Pons (tissue), 1 donor: ENCODE results near the gene FNIP1.
"Not testable (repeated sequence)": the region's sequence is repeated elsewhere in the genome, so short reads cannot be mapped to it uniquely, and the experiment has no call there.

Experiments used
- DNase-seq: peaks from one replicate; pipeline ENCODE4 v3.0.0-alpha.2; 2016; ENCODE audit warnings: low spot score

Gene FNIP1

DNA sequence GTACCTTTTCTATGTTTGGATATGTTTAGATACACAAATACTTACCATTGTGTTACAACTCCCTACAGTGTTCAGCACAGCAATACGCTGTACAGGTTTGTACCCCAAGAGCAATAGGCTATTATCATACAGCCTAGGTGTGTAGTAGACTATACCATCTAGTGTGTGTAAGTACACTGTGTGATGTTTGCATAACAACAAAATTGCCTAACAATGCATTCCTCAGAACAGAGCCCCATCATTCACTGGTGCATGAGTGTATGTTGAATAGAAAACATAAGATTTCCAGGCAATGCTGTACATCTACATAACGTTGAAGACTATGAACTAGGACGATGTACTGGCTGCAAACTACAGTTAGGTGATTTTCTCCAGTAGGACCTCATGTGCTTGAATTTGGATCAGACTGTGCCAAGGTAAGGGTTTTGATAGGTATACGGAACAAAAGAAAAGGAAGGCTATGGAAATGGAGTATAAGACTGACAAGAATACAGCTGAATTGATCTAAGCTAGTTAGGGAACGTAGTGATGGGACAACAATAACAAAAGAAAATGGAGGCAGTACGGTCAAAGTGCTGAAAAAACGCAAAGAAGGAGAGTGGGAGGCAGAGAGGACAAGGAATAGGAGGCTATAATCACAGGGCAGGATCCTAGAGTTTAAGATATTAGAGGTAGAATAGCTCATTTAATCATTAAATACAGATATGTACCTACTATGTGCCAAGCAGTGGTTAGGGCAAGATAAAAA is 46.9 kb downstream of the FNIP1 start:
- DNase-seq, result no peak

DNA sequence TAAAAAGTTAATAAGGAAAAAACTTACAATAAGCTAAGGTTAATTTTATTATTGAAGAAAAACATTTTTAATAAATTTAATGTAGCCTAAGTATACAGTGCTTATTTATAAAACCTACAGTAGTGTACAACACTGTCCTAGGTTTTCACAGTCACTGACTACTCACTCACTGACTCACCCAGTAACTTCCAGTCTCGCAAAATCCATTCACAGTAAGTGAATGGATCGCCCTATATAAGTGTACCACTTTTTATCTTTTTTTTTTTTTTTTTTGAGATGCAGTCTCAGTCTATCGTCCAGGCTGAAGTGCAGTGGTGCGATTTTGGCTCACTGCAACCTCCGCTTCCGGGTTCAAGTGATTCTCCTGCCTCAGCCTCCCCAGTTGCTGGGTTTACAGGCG is 47.7 kb downstream of the FNIP1 start:
- DNase-seq, result no peak

DNA sequence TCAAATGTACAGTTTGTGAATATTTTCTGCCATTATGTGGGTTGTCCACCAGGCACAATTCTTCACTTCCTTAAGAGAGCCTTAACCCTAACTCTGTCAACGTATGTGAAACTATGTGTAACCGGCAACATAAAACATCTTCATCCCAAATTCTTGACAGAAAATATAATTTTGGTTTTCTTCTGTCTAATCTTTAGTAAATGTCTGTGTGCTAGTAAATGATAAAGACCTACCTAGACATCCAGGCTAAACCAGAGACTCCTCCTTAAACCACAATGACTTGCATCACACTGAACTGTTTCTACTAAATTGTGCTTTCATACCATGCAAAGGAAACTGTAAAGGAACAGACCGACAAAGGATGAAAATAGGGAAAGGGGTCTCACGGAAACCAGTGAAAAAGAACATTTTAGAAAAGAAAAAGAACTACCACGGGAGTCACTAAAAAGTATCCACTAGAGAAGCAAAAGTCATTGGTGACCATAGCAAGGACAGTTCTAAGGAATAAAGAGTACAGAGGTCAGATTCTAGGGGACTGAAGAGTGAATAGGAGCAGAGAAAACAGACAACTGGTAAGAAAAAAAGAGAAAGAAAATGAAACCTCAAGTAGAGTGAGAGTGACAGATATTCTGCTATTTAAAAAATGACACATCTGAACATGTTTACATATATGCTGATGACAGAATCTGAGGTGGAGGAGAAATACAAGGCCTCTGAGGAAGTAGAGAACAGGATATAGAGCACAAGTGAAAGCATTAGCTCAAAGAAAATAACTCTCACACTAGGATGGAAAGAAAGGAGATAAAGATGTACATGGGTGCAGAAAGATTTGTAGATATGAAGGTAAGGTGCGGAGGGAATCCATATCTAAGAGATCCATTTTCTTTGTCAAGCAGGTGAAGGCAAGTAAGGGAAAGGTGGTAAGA is 49.4 kb downstream of the FNIP1 start:
- DNase-seq, result no peak

DNA sequence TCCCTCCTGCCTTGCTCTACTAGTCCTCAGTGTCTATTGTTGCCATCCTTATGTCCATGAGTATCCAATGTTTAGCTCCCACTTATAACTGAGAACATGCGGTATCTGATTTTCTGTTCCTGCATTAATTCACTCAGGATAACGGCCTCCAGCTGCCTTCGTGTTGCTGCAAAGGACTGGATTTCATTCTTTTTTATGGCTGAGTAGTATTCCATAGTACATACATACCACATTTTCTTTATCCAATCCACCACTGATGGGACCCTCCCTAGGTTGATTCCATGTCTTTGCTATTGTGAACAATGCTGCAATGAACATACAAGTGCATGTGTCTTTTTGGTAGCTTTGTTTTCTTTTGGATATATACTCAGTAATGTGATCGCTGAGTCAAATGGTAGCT is 50.4 kb downstream of the FNIP1 start:
- DNase-seq, result no peak

DNA sequence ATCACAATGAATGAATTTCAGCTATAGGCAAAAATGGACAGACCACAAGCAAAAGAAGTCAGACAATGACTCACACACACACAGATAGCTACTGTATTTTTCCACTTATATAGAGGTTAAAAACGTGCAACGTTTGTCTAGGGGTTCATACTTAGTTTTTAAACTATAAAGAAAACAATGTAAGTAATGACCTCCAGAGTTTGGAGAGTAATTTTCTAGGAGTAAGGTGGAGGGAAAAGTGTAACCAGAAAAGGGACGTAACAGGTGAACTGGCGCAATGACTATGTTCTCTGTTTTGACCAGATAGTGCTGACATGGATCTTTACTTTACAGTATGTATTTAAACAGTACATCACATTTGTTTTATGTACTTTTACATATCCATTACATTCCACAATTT is 51.1 kb downstream of the FNIP1 start:
- no peak for DNase-seq

DNA sequence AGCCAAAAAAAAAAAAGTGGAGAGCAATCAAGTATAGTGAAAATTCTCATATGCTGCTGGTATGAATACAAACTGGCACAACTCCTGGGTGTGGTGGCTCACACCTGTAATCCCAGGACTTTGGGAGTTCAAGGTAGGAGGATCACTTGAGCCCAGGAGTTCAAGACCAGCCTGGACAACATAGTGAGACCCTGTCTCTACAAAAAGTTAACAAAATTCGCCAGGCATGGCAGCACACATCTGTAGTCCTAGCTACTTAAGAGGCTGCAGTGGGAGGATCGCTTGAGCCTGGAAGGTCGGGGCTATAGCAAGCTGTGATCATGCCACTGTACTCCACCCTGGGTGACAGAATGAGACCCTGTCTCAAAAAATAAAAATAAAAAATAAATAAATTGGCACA is 51.7 kb downstream of the FNIP1 start:
- no peak for DNase-seq

DNA sequence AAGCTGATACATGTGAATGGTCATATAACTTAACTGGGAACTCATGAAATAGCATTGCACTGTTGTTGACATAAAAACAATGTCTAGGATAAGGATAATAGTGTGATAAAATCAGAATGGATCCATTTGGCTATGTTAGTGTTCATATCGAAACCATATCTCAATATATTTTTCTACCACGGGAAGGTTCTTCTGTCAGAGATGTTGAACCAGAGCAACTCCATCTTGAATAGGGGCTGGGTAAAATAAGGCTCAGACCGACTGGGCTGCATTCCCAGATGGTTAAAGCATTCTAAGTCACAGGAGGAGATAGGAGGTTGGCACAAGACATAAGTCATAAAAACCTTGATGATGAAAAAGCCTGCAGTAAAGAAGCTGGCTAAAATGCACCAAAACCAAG is 56.3 kb downstream of the FNIP1 start:
- no peak for DNase-seq

DNA sequence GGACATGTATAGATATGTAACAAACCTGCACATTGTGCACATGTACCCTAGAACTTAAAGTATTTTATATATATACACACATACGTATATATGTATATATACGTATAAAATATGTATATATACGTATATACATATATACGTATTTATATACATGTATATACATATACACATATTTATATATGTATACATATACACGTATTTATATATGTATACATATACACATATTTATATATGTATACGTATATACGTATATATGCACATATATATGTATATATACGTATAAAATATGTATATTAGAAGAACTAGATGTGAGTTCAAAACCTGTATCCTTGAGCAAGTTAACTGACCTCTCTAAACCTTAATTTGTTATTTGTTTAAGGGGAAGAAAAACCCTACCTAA is 61.4 kb downstream of the FNIP1 start:
- no peak for DNase-seq

DNA sequence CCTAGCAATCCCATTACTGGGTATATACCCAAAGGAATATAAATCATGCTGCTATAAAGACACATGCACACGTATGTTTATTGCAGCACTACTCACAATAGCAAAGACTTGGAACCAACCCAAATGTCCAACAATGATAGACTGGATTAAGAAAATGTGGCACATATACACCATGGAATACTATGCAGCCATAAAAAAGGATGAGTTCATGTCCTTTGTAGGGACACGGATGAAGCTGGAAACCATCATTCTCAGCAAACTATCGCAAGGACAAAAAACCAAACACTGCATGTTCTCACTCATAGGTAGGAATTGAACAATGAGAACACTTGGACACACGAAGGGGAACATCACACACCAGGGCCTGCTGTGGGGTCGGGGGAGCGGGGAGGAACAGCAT is 61.9 kb downstream of the FNIP1 start:
- DNase-seq, result not testable (repeated sequence)

DNA sequence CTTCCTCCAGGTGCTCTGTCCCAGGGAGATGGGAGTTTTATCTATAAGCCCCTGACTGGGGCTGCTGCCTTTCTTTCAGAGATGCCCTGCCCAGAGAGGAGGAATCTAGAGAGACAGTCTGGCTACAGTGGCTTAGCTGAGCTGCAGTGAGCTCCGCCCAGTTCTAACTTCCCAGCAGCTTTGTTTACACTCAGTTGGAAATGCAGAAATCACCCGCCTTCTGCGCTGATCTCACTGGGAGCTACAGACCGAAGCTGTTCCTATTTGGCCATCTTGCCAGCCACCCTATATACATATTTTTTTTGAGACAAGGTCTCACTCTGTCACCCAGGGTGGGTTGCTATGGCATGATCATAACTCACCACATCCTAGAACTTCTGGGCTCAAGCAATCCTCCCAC is 67.5 kb downstream of the FNIP1 start:
- DNase-seq, result not testable (repeated sequence)

DNA sequence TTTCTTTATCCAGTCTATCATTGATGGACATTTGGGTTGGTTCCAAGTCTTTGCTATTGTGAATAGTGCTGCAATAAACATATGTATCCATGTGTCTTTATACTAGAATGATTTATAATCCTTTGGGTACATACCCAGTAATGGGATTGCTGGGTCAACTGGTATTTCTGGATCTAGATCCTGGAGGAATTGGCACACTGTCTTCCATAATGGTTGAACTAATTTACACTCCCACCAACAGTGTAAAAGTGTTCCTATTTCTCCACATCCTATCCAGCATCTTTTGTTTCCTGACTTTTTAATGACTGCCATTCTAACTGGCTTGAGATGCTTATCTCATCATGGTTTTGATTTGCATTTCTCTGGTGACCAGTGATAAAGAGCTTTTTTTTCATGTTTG is 72.7 kb downstream of the FNIP1 start:
- DNase-seq, result not testable (repeated sequence)

DNA sequence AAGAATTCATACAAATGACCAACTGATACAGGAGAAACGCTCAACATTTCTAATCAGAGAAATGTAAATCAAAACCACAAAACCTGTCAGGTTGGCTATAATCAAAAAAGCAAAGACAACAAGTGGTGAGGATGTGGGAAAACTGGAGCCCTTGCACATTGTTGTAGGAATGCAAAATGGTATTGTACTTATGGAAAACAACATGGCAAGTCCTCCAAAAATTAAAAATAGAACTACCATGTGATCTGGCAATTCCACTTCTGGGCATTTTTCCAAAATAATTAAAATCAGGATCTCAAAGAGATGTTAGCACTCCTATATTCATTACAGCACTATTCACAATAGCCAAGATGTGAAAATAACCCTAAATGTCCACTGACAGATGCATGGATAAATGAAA is 76.1 kb downstream of the FNIP1 start:
- no peak for DNase-seq

DNA sequence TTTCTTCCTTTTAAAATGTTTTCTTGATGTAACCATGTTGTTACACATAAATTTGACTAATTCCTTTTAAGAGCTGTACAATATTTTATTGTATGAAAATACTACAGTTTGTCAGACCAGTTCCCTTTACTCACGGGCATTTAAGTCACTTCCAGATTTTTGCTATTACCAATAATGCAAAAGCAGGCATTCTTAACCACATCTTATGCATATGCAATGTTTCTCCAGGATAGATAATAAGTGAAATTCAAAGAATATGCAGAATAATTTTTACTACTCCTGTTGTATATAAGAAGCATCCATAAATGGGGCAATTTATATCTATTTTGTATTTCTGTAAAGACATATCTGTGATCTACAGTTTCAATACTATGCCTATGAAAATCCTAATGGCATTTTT is 77.3 kb downstream of the FNIP1 start:
- no peak for DNase-seq

DNA sequence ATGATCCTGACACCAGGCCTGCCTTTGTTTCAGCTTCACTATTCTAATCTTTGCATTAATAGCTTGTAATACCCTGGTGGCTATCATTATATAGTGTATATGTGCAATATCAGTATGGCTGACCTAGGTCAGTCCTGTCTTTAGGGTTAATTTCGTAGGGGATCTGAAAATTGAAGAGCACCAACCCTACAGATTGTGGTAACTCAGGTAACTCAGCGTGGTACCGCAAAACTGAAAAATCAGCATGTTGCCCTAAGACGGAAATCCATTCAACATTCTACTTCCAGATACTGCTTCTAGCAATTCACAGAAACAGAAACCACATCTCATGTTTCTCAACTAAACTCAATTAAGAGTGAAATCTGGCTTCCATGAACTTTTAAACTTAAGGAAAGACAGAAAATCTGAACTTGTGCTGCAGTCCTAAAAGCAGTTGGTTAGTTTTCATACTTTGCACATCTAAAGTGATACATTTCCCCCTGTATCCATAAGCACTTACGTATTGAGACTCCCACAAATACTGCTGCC is 78.3 kb downstream of the FNIP1 start:
- no peak for DNase-seq

DNA sequence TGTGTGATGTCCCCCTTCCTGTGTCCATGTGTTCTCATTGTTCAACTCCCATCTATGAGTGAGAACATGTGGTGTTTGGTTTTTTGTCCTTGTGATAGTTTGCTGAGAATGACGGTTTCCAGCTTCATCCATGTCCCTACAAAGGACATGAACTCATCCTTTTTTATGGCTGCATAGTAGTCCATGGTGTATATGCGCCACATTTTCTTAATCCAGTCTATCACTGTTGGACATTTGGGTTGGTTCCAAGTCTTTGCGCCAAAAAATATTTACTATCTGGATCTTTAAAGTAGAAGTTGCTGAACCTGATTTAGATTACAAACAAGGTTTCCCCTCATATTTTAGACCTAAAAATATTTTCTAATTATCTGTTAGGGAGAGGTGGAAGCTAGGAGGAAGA is 79.7 kb downstream of the FNIP1 start:
- DNase-seq, result not testable (repeated sequence)

DNA sequence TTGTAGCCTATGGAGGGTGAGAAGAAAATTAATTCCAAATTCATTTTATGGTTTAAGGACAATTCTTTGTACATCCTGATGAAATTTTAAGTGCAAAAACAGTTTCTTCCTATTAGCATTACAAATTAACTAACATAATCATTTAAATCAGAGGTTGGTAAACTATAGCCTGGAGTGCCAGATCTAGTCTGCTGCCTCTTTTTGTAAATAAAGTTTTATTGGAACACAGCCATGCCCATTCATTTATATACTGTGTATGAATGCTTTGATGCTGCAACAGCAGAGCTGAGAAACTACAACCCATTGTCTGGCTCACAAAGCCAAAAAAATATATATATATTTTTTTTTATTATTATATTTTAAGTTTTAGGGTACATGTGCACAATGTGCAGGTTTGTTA is 80.2 kb downstream of the FNIP1 start:
- no peak for DNase-seq

DNA sequence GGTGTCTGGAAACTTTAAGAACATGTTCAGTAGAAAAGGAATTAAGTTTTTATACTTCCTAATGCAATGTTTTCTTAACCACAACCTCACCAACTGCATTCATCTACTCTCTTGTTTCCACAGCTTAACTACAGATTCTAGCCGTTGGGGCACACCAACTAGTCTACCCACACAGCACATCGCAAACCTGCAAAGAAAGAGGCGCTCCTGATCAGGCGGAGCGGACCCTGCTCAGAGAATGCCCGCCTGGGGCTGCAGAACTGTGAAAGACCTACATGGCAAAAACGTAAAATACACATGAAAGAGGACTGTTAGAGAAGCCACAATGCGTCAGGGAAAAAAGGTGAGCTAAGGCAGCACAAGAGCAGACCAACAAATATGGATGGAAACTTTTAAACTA is 86.4 kb downstream of the FNIP1 start:
- DNase-seq, result no peak

DNA sequence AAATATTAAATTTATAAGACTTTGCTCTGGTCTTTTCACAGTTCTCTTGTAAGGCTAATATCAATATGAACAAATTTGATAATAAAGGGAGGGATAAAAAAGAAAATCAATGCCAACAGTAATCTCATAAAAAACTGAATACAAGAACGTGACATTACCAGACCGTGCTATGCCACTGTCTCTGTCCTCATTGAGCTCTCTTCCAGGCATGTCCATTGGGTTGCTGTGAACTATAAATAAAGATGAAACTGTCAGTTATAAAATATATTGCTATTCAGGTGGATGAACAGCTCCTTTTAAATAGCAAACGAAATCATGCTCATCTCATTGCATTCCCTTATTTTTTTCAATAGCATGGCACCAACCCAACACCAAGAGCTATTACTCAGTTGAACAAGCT is 87.8 kb downstream of the FNIP1 start:
- no peak for DNase-seq

DNA sequence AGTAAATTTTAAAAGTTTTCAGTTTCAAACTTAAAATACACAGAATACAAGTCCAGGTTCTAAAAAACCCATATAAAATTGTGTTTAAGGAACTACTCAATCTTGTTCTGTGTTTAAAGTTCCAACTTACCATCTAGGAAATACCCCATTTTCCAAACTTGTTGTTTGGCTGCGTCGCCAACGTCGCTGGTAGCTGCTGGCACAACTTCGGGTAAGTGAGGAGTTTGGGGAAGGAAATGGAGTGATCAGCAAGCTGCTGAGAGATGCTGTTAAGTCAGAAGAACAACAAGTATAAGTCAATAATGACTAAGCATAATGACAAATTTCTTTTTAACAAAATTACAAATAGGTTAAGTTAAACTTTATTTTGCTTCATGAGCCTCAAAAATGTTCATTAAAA is 90.5 kb downstream of the FNIP1 start:
- no peak for DNase-seq

DNA sequence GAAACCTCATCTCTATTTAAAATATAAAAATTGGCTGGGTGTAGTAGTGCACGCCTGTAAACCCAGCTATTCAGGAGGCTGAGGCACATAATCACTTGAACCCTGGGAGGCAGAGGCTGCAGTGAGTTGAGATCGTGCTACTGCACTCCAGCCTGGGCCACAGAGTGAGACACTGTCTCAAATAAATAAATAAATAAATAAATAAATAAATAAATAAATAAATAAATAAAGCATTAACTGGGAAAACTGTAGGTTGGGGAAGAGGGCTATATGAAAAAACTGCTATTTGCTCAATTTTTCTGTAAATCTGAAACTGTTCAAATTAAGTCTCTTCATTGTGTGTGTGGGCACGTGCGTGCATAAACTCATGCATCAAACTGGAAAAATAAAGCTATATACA is 101.9 kb downstream of the FNIP1 start:
- no peak for DNase-seq

DNA sequence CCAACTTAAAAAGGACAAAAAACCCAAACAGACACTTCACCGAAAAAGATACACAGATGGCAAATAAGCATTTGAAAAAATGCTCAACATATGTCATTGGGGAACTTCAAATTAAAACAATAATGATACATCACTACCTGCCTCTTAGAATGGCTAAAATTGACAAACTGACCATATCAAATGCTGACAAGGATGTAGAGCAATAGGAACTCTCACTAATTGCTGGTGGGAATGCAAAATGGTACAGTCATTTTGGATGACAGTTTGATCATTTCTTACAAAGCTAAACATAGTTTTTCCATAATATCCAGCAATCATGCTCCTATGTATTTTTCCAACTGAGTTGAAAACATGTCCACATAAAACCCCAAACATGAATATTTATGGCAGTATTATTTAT is 102.9 kb downstream of the FNIP1 start:
- DNase-seq, result no peak

DNA sequence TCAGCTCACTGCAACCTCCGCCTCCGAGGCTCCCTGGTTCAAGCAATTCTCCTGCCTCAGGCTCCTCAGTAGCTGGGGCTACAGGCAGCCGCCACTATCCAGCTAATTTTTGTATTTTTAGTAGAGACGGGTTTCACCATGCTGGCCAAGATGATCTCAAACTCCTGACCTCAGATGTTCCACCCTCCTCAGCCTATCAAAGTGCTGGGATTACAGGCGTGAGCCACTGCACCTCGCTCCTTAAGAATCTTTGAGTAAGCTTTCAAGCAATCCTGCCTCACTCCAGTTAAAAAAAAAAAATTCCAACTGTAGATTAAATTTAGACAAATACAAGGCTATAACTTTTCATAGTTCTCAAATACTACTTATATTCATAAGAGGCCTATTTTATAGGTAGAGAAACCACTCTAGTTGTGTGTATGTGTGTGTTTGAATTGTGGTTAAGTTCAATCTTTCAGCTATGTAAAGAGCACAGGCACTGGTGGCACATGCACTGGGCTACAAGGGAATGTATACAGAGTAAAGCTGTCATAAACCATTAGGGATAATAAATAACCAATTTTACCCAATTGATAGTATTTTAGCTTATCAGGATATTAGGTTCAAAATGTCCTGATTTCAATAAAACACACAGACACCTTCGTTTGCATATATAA is 111.2 kb downstream of the FNIP1 start:
- no peak for DNase-seq

DNA sequence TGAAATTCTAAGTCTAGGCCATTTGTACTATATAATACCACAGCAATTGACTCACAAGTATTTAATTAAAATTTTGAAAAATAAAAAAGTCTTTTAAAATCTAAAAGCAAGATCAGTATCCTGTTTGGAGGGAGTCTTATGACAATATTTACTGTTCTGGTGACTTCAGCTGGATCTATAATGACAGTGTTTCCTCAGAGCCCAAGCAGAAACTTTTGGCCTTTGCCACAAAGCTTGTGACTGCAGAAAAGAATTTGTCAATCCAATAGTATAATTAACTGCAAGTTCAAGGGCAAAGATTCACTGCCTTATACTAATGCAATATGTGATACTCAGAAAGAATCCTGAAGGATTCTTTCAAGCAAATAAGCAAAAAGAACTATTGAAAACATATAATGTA is 112.2 kb downstream of the FNIP1 start:
- no peak for DNase-seq
